ENCODE measurements around the gene ZDHHC11.

- TF ChIP-seq, protein P1, sequence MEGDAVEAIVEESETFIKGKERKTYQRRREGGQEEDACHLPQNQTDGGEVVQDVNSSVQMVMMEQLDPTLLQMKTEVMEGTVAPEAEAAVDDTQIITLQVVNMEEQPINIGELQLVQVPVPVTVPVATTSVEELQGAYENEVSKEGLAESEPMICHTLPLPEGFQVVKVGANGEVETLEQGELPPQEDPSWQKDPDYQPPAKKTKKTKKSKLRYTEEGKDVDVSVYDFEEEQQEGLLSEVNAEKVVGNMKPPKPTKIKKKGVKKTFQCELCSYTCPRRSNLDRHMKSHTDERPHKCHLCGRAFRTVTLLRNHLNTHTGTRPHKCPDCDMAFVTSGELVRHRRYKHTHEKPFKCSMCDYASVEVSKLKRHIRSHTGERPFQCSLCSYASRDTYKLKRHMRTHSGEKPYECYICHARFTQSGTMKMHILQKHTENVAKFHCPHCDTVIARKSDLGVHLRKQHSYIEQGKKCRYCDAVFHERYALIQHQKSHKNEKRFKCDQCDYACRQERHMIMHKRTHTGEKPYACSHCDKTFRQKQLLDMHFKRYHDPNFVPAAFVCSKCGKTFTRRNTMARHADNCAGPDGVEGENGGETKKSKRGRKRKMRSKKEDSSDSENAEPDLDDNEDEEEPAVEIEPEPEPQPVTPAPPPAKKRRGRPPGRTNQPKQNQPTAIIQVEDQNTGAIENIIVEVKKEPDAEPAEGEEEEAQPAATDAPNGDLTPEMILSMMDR (IDR thresholded peaks at IDR 0.05; ENCODE audit: insufficient read depth, low read length), result no peak
- TF ChIP-seq GABPA (IDR thresholded peaks at IDR 0.05; ENCODE audit: low read depth) (no peak), POLR2AphosphoS5 (IDR thresholded peaks at IDR 0.05; ENCODE audit: low read depth) (no peak), SPI1 (IDR thresholded peaks at IDR 0.05; ENCODE audit: borderline replicate concordance, low read depth) (no peak)
- TF ChIP-seq, protein P2, sequence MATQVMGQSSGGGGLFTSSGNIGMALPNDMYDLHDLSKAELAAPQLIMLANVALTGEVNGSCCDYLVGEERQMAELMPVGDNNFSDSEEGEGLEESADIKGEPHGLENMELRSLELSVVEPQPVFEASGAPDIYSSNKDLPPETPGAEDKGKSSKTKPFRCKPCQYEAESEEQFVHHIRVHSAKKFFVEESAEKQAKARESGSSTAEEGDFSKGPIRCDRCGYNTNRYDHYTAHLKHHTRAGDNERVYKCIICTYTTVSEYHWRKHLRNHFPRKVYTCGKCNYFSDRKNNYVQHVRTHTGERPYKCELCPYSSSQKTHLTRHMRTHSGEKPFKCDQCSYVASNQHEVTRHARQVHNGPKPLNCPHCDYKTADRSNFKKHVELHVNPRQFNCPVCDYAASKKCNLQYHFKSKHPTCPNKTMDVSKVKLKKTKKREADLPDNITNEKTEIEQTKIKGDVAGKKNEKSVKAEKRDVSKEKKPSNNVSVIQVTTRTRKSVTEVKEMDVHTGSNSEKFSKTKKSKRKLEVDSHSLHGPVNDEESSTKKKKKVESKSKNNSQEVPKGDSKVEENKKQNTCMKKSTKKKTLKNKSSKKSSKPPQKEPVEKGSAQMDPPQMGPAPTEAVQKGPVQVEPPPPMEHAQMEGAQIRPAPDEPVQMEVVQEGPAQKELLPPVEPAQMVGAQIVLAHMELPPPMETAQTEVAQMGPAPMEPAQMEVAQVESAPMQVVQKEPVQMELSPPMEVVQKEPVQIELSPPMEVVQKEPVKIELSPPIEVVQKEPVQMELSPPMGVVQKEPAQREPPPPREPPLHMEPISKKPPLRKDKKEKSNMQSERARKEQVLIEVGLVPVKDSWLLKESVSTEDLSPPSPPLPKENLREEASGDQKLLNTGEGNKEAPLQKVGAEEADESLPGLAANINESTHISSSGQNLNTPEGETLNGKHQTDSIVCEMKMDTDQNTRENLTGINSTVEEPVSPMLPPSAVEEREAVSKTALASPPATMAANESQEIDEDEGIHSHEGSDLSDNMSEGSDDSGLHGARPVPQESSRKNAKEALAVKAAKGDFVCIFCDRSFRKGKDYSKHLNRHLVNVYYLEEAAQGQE (IDR thresholded peaks at IDR 0.05; ENCODE audit: insufficient replicate concordance, low read depth), result no peak
Measured at GRCh38 chr5:756171-756570, 94.6 kb downstream of the ZDHHC11 start.
